GM19193 (cell line): ENCODE data around the gene ZNF536.

Source experiments
- POLR2A ChIP-seq: IDR thresholded peaks from 4 replicates; pipeline ENCODE4 v1.6.1; 2011; ENCODE audit not compliant: insufficient read depth, insufficient read length; ENCODE audit errors: extremely low read depth

The ZNF536 gene

DNA sequence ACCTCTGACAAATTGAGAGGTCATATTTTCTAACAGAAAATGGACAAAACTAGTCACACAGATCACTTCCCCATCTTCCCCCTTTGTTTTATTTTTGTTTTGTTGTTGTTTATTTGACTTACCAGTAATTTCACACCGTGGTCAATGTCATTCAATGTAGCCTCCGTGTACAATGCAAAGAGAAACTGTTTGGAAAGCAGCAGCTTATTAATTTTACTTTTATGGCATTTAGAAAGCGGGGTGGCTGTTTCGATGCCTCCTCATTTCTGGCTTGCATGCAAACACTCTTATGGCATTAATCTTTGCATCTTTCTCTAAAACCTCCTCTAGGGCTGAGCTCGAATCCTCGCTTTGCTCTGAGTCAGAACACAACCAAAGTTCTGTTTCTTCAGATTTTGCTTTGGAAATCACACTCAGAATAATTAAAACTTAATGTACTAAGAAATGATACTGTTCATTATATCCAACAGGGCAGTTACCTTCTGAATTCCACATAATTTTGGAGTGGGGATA, 77.0 kb downstream of the ZNF536 start:
- no peak for TF ChIP-seq POLR2A

DNA sequence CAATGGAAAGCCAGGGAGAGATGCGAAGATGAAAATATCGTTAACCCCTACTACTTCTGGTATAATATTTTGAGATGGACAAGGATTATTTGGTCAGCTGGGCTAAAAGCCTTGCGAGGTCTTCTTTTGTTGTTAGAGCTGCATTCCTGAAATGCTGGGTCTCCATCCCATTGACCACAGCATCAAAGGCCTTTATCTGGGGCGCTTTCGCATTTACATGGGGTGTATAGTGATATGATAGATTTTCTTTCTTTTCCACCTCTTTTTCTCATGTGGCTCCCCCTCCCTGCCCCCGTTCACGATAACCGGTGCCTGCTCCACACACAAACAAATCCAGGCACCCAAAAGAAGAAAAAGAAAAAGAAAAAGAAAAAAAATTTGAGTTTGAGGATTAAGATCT, 77.5 kb downstream of the ZNF536 start:
- TF ChIP-seq POLR2A: no peak

DNA sequence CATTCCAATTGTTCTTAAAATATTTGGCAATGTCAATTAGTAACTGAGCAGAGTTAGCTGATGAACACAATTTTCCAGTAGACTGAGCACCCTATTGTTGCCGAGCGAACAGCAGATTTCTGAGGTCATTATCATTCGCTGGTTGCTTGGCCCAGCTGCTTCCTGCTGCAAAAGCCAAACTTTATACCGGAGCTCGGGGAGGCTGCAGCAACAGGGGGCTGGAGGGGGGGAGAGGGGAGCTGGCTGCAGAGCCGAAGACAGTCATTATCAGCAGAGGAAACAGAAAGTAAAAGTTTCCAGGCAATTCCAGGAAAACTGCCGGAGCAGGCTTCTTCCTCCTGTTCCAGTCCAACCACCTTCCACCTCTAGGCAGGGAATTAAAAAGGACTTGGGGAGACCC, 77.9 kb downstream of the ZNF536 start:
- no peak for TF ChIP-seq POLR2A

GRCh38 chr19:30450835-30451321, 78.7 kb downstream of the ZNF536 start:
- no peak for TF ChIP-seq POLR2A

- no peak for TF ChIP-seq POLR2A
These were observed 80.7 kb downstream of the ZNF536 start for GRCh38 chr19:30452931-30453330.

- no peak for TF ChIP-seq POLR2A
These were observed 81.6 kb downstream of the ZNF536 start for GRCh38 chr19:30453743-30454142.

DNA sequence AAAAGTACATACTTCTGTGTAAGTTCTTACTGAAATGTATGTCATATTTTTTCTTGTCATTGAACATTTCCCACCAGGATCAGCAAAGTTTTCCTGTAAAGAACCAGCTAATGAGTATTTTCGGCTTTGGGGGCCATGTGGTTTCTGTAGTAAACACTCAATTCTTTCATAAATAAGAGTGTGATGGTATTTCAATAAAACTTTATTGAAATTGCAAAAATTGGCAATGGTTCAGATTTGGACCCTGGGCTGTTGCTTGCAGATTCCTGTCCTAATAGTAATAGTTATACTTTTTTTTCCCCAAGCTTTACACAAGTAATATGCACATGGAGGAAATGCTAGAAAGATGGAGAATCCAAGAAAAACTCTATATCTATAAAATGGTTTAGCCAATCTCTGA, 83.7 kb downstream of the ZNF536 start:
- no peak for TF ChIP-seq POLR2A

DNA sequence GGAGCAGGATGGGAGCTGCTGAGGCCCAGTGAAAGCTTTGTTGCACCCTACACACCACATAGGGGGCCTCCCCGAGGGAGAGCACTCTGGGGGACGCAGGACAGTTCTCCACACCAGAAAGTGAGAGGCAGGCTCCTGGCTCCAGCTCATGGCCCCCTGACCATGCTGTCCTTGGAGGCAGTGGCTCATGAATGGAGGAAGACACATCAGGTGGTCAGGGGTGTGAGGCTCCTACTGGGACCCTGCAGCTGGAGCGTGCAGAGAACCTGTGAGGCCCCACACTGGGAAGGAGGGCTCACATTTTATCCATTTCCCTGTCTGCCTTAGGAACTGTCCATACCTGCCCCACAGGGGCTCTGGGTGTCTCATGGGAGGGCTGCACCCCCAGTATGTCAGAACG, 85.3 kb downstream of the ZNF536 start:
- TF ChIP-seq POLR2A: no peak

GRCh38 chr19:30459859-30460258, 87.7 kb downstream of the ZNF536 start:
- no peak for TF ChIP-seq POLR2A

DNA sequence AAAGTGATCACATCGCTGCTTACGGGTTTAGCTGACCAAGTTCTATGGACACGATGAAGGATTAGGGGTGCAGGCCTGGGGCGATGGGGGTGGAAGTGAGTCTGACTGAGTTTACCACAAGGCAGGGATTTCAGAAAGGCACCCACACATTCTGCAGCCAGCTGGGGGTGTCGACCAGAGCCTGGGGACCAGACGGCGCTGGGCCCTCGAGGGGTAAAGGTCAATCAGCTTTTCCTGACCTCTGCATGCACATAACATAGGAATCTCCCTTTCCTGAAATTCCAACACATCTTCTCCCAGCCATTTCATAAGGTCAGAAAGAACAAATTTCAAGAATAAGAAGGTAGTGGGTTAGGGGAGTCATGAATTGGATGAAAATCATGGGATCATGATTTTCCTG, 92.0 kb downstream of the ZNF536 start:
- TF ChIP-seq POLR2A: no peak

- no peak for TF ChIP-seq POLR2A
These were observed 95.1 kb downstream of the ZNF536 start for GRCh38 chr19:30467239-30467638.

DNA sequence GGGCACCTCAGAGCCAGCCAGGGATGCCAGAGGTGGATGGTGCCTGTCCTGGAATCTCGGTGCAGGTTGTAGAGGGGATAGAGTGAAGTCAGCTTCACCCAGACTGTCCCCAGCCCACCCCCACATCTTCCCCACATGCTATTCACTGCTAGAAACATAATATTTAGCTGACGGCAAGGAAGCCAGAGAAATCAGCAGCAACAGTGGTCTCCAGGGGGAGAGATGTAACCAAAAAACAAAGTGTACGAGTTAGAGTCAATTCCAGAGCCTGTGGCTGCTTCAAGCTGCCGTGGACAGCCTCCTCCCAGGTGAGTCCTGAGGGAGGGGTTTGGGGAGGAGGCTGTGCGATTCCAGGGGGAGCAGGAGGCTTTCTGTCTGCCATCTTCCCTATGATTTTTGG, 97.6 kb downstream of the ZNF536 start:
- no peak for TF ChIP-seq POLR2A

GRCh38 chr19:30471441-30471840, 99.3 kb downstream of the ZNF536 start:
- TF ChIP-seq POLR2A: no peak

GRCh38 chr19:30473334-30473867, 101.2 kb downstream of the ZNF536 start:
- TF ChIP-seq POLR2A: no peak

DNA sequence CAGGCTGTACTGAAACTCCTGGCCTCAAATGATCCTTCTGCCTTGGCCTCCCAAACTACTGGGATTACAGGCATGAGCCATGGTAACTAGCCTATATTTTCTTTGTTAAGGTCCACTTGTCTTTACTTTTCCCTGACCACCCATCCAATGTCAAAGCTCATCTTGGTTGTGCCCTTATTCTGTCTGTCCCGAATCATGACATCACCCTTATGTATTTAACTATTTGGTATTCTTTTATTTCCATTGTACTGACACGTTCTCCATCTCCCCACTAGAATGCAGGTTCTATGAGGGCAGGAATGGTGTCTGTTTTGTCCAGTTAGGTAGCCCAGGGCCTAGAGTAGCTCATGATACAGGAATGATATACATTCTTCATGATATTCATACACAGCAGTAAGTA, 104.8 kb downstream of the ZNF536 start:
- TF ChIP-seq POLR2A: no peak

GRCh38 chr19:30479231-30479630, 107.0 kb downstream of the ZNF536 start:
- TF ChIP-seq POLR2A: no peak

GRCh38 chr19:30480097-30480496, 107.9 kb downstream of the ZNF536 start:
- TF ChIP-seq POLR2A: no peak
